HepG2 (cell line): ENCODE measurements around the gene MAP3K2. TPM values are rescaled to one million over a fixed set of nuclear protein-coding genes. Genes with fewer than 3 reads are reported as not detected.

Experiments used
- ATAC-seq: fragments of 200-7000 bp; cut with Tn5 transposase; 3 replicates; pipeline ENCODE4 v1.9.1; 2020; ENCODE audit warnings: mild to moderate bottlenecking, moderate library complexity
- BruUV-seq: library from RNA; stranded (reverse); fragments of 400-500 nt; replicated peaks from 2 replicates; lab custom pipeline; 2021; lab: Mats Ljungman, UMichigan
- CTCF ChIA-PET: fragments of 300-600 bp; formaldehyde crosslinking; extraction: SDS; loops from one replicate; lab custom pipeline; 2021; ENCODE audit warnings: low total read pairs, inconsistent platforms, low intra/inter-chr PET ratio; lab: Yijun Ruan, JAX
- POLR2A ChIA-PET: fragments of 350-600 bp; sonication (Branson Sonifier 250); formaldehyde crosslinking; loops from one replicate; lab custom pipeline; 2020; ENCODE audit warnings: antibody characterized with exemption, inconsistent platforms; lab: Yijun Ruan, JAX
- DNase-seq: peaks from one replicate; pipeline ENCODE4 v3.0.0-alpha.2; 2015; ENCODE audit warnings: low spot score
- FAIRE-seq: peaks from 3 replicates; lab custom pipeline; 2011; peaks lifted over from hg19 to GRCh38; lab: Jason Lieb, UNC
- H2AFZ ChIP-seq: one replicate; pipeline ENCODE4 v1.6.1; 2011; ENCODE audit warnings: low read length, inconsistent platforms
- H3K27ac ChIP-seq: fragments of 300-600 bp; 3 replicates; pipeline ENCODE4 v1.8.0; 2011; ENCODE audit warnings: mixed run types, mild to moderate bottlenecking, mixed read lengths, low read length, inconsistent platforms; ENCODE audit not compliant: insufficient read depth; ENCODE audit errors: extremely low read length
- H3K27me3 ChIP-seq, 2 experiments: fragments of 200-600 bp in 1 of 2; 2 replicates in 1 of 2; 3 replicates in 1 of 2; pipeline versions ENCODE4 v1.6.0 to v1.8.0; 2011; ENCODE audit warnings: low read length in 2 of 2, mild to moderate bottlenecking in 2 of 2, moderate library complexity in 2 of 2, inconsistent platforms in 1 of 2; ENCODE audit not compliant: insufficient read depth in 2 of 2, control insufficient read depth in 1 of 2
- H3K36me3 ChIP-seq, 2 experiments: fragments of 200-600 bp in 1 of 2; replicated peaks in 1 of 2; 2 replicates in 1 of 2; 3 replicates in 1 of 2; pipeline versions ENCODE4 v1.5.1 to v1.8.0; 2011; ENCODE audit warnings: low read length in 2 of 2, inconsistent platforms in 1 of 2; ENCODE audit not compliant: insufficient read depth in 2 of 2, control insufficient read depth in 1 of 2
- H3K4me1 ChIP-seq: 2 replicates; pipeline ENCODE4 v1.5.1; 2012; ENCODE audit warnings: low read length, inconsistent platforms; ENCODE audit not compliant: insufficient read depth
- H3K4me2 ChIP-seq: 2 replicates; pipeline ENCODE4 v1.6.0; 2011; ENCODE audit warnings: low read depth, low read length, inconsistent platforms
- H3K4me3 ChIP-seq, 3 experiments: fragments of 200-600 bp in 1 of 3; sonication (generic), shearing (Covaris generic) in 1 of 3; replicated peaks in 1 of 3; 2 replicates each; pipeline ENCODE4 v1.5.1; 2011 to 2016; ENCODE audit warnings: low read length in 3 of 3, inconsistent platforms in 2 of 3, low read depth in 2 of 3, mild to moderate bottlenecking in 2 of 3, control low read depth in 1 of 3, mixed read lengths in 1 of 3; ENCODE audit not compliant: insufficient read depth in 1 of 3
- H3K79me2 ChIP-seq: one replicate; pipeline ENCODE4 v1.6.1; 2011; ENCODE audit warnings: low read length, inconsistent platforms; ENCODE audit not compliant: insufficient read depth
- H3K9ac ChIP-seq: 2 replicates; pipeline ENCODE4 v1.6.0; 2011; ENCODE audit warnings: mild to moderate bottlenecking, low read depth, low read length, inconsistent platforms; ENCODE audit not compliant: insufficient read depth
- H3K9me3 ChIP-seq: 2 replicates; pipeline ENCODE4 v1.5.1; 2012; ENCODE audit warnings: mild to moderate bottlenecking, low read length
- H4K20me1 ChIP-seq: 2 replicates; pipeline ENCODE4 v1.6.0; 2011; ENCODE audit warnings: inconsistent platforms, mild to moderate bottlenecking, low read length, moderate library complexity; ENCODE audit not compliant: insufficient read depth
- CC2D1A ChIP-seq: sonication (generic); formaldehyde crosslinking; IDR thresholded peaks from 2 replicates; pipeline ENCODE4 v1.8.1; 2023; ENCODE audit warnings: mild to moderate bottlenecking, missing genetic modification reagents
- HMG20B ChIP-seq: conservative IDR thresholded peaks from 2 replicates; pipeline ENCODE4 v1.6.1; 2016; ENCODE audit warnings: missing genetic modification reagents, missing compliant biosample characterization
- MAFK ChIP-seq, 2 experiments: IDR thresholded peaks in 1 of 2; conservative IDR thresholded peaks in 1 of 2; 2 replicates each; pipeline ENCODE4 v1.6.1; 2011; ENCODE audit warnings: improper control_type of control experiment in 2 of 2, low read length in 2 of 2
- TIGD3 ChIP-seq: sonication (generic); formaldehyde crosslinking; IDR thresholded peaks from 2 replicates; pipeline ENCODE4 v1.5.1; 2020; ENCODE audit warnings: mild to moderate bottlenecking, missing genetic modification reagents, borderline replicate concordance
- ZBTB7A ChIP-seq: sonication (generic); formaldehyde crosslinking; IDR thresholded peaks from 2 replicates; pipeline ENCODE4 v1.8.0; 2022; ENCODE audit warnings: mild to moderate bottlenecking, missing genetic modification reagents
- ZNF431 ChIP-seq: sonication (generic); formaldehyde crosslinking; IDR thresholded peaks from 2 replicates; pipeline ENCODE4 v1.9.0; 2022; ENCODE audit warnings: missing genetic modification reagents, low read depth, mild to moderate bottlenecking, borderline replicate concordance
- ZNF44 ChIP-seq: sonication (generic); formaldehyde crosslinking; IDR thresholded peaks from 2 replicates; pipeline ENCODE4 v1.5.1; 2020; ENCODE audit warnings: mild to moderate bottlenecking, missing genetic modification reagents
- ZNF501 ChIP-seq: sonication (generic); formaldehyde crosslinking; IDR thresholded peaks from 2 replicates; pipeline ENCODE4 v1.5.1; 2020; ENCODE audit warnings: mild to moderate bottlenecking, moderate library complexity, missing genetic modification reagents
- ZXDC ChIP-seq: sonication (generic); formaldehyde crosslinking; IDR thresholded peaks from 2 replicates; pipeline ENCODE4 v1.5.0; 2020; ENCODE audit warnings: mild to moderate bottlenecking, missing genetic modification reagents
- WGBS: methylation state at CpG from one replicate; pipeline ENCODE4 v1.1.6; 2017; ENCODE audit warnings: low lambda C conversion rate; 5-methylcytosine and 5-hydroxymethylcytosine counted together
- in situ Hi-C: cut with HindIII; loops from 2 replicates; pipeline ENCODE4 v1.10.0; 2017; ENCODE audit warnings: low pct_unique_long_range_greater_than_20kb; ENCODE audit not compliant: extremely low pct_ligation_motif_present
- intact Hi-C: fragments of 100-400 bp; cut with micrococcal nuclease; formaldehyde crosslinking; loops from one replicate; pipeline ENCODE4 v1.10.0; 2022; ENCODE audit not compliant: unreplicated experiment
- polyA plus RNA-seq, 8 experiments: library from polyadenylated mRNA; depleted of rRNA in 3 of 8; stranded (reverse) in 7 of 8; unstranded in 1 of 8; fragments of >200 nt; fragmentation: Illumina TruSeq in 4 of 8; extraction: Trizol in 4 of 8; gene quantifications; 2 replicates each; pipeline versions ENCODE4 v1.2.1 to v1.2.3, GENCODE V29; 2011 to 2016; ENCODE audit warnings: low read depth in 4 of 8, missing spikeins in 1 of 8, mixed read lengths in 1 of 8; ENCODE audit not compliant: insufficient read depth in 1 of 8
- total RNA-seq, 5 experiments: library from RNA; depleted of rRNA; stranded (reverse); fragments of >200 nt; fragmentation: Illumina TruSeq; extraction: Trizol; gene quantifications; 2 replicates each; pipeline ENCODE4 v1.2.3, GENCODE V29; 2016; ENCODE audit warnings: low read depth in 1 of 5

The MAP3K2 gene
- total and polyA plus RNA-seq, 2 of the 13 experiments (the other 11 are each of a cell fraction or from before 2014, with no cell fraction given), result 12.2 to 37.2 TPM

GRCh38 chr2:127401757-127402695 is 14.3 kb upstream of the MAP3K2 start:
- H3K27ac ChIP-seq, result peak overlapping the region; percentile 6
- POLR2A ChIA-PET, result interaction anchor here (0.7 to 2.3 kb wide), 5 partner anchors 13 to 16 kb away, joined by 3 to 8 read pairs (median 4); partner anchors contain the start of gene PROC

More at GRCh38 chr2:127401757-127402695, 14.3 kb upstream of the MAP3K2 start:
- H3K9ac ChIP-seq, result peak overlapping the region; percentile 65
- intact Hi-C loops, result no loop called here
- 65% methylated on average over 9 of the region's 11 CpGs for WGBS
- H3K9me3 ChIP-seq, result no peaks in the 10 kb centered on the region
- no peaks in the 10 kb centered on the region for H3K36me3 ChIP-seq
- ATAC-seq, result 0 out of 3 replicates have a peak, but pooled peaks have one; percentile 3
- FAIRE-seq, result peak; percentile 23
- no peaks in the 10 kb centered on the region for H3K27me3 ChIP-seq
- CTCF ChIA-PET, result no interaction called here
- in situ Hi-C loops, result no loop called here
- H3K79me2 ChIP-seq, result no peaks in the 10 kb centered on the region
- BruUV-seq, result no TSS peak
- no peak for DNase-seq
- peak; percentile 23 to 40; a peak in 3 of 4 replicates for TF ChIP-seq MAFK (conservative IDR thresholded peaks at IDR 0.05 in 1 of 2, IDR thresholded peaks at IDR 0.05 in 1 of 2; ENCODE audit: low read length in 2 of 2)
- TF ChIP-seq TIGD3 (CRISPR knock-in tag), result 0 out of 2 replicates have a peak, but pooled peaks have one; percentile 41
- TF ChIP-seq HMG20B (CRISPR knock-in tag), result no peak
- 0 out of 2 replicates have a peak, but pooled peaks have one; percentile 11 for TF ChIP-seq ZNF44 (CRISPR knock-in tag)
- TF ChIP-seq CC2D1A (CRISPR knock-in tag), result no peak
- TF ChIP-seq ZBTB7A (CRISPR knock-in tag), result no peak
- 0 out of 2 replicates have a peak, but pooled peaks have one; percentile 29 for TF ChIP-seq ZXDC
- TF ChIP-seq ZNF501 (CRISPR knock-in tag), result 0 out of 2 replicates have a peak, but pooled peaks have one; percentile 31
- 0 out of 2 replicates have a peak, but pooled peaks have one; percentile 31 for TF ChIP-seq ZNF431 (CRISPR knock-in tag)
- TF ChIP-seq, all 625 proteins: peak for 6
- peak overlapping the region; percentile 62 for H3K4me2 ChIP-seq
- H3K4me1 ChIP-seq, result peaks cover 52% of the 10 kb centered on the region
- H2AFZ ChIP-seq, result no peak overlapping the region
- H4K20me1 ChIP-seq, result no peaks in the 10 kb centered on the region
- H3K4me3 ChIP-seq, result no peak overlapping the region
